BJ (cell line): ENCODE measurements around the gene NME9. TPM values are rescaled to one million over a fixed set of nuclear protein-coding genes. Genes with fewer than 3 reads are reported as not detected.

Experiments
- CTCF ChIA-PET: fragments of 350-600 bp; formaldehyde crosslinking; extraction: SDS; loops from one replicate; lab custom pipeline; 2021; ENCODE audit warnings: antibody characterized with exemption, inconsistent platforms; lab: Yijun Ruan, JAX
- POLR2A ChIA-PET: fragments of 300-600 bp; sonication (Branson Sonifier 250); formaldehyde crosslinking; extraction: SDS; loops from one replicate; lab custom pipeline; 2021; ENCODE audit warnings: antibody characterized with exemption; lab: Charles Lee
- DNase-seq: peaks from one replicate; pipeline ENCODE4 v3.0.0-alpha.2; 2011; ENCODE audit warnings: low read depth
- H3K27me3 ChIP-seq: 2 replicates; pipeline ENCODE4 v1.6.0; 2011; ENCODE audit warnings: low read length; ENCODE audit not compliant: control insufficient read depth, insufficient read depth
- H3K36me3 ChIP-seq: 2 replicates; pipeline ENCODE4 v1.5.1; 2011; ENCODE audit warnings: low read length; ENCODE audit not compliant: control insufficient read depth, insufficient read depth
- H3K4me3 ChIP-seq: 2 replicates; pipeline ENCODE4 v1.5.1; 2011; ENCODE audit warnings: low read depth, mild to moderate bottlenecking, control low read depth, low read length
- polyA plus RNA-seq: library from polyadenylated mRNA; depleted of rRNA; stranded (reverse); fragments of >200 nt; gene quantifications from 2 replicates; pipeline ENCODE4 v1.2.3, GENCODE V29; 2011
- TF ChIP-seq, protein P1 (sequence below): IDR thresholded peaks from 2 replicates; pipeline ENCODE4 v1.5.1; 2011; ENCODE audit warnings: low read depth, mild to moderate bottlenecking, control low read depth, inconsistent platforms, low read length, moderate library complexity; ENCODE audit not compliant: insufficient read depth

NME9 gene
- polyA plus RNA-seq, 1 experiment: not detected

DNA sequence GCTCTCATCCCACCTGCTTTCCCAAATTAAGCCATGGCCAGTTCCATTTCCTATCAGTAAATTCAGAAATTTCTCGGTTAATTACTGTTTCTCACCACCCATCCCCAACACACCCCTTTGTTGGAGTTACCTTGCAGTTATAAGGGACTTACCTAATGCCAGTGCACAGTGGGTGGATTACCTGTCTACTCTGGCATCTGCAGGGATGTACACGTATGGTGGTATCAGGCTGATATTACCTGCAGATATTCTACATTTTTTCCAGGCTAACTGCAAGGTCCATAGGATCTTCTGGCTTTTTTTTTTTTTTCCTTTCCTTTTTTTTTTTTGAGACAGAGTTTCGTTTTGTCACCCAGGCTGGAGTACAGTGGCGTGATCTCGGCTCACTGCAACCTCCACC, 10.9 kb upstream of the NME9 start:
- Histone ChIP-seq H3K36me3 (no peaks in the 10 kb centered on the region), H3K27me3 (no peaks in the 10 kb centered on the region), H3K4me3 (no peak overlapping the region)
- ChIA-PET POLR2A (no interaction called here), CTCF (no interaction called here)
- TF ChIP-seq, protein P1, sequence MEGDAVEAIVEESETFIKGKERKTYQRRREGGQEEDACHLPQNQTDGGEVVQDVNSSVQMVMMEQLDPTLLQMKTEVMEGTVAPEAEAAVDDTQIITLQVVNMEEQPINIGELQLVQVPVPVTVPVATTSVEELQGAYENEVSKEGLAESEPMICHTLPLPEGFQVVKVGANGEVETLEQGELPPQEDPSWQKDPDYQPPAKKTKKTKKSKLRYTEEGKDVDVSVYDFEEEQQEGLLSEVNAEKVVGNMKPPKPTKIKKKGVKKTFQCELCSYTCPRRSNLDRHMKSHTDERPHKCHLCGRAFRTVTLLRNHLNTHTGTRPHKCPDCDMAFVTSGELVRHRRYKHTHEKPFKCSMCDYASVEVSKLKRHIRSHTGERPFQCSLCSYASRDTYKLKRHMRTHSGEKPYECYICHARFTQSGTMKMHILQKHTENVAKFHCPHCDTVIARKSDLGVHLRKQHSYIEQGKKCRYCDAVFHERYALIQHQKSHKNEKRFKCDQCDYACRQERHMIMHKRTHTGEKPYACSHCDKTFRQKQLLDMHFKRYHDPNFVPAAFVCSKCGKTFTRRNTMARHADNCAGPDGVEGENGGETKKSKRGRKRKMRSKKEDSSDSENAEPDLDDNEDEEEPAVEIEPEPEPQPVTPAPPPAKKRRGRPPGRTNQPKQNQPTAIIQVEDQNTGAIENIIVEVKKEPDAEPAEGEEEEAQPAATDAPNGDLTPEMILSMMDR: no peak
- DNase-seq: no peak

DNA sequence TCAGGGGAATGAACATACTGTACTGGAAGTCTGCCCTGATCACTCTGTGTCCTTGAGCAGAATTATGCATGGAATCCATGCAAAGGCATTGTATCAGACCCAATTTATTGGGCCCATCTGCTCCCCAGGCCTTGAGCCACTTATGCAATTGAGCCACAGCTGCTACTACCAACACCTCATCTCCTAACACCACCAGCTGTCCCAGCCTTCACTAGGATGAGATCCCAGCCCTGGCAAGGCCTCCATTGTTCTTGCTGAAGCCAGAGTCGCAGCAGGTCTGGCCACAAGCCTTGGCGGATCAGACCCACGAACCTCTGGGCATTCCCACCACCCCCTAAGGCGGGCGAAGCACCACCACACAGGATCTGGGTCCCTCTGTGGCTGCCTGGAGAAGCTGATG, 9.2 kb upstream of the NME9 start:
- no peaks in the 10 kb centered on the region for H3K36me3 ChIP-seq
- CTCF ChIA-PET: interaction anchor here (0.8 to 5.0 kb wide), 5 partner anchors 8 to 577 kb away, joined by 4 to 29 read pairs (median 6); partner anchors contain the start of genes MRAS and NME9
- DNase-seq: no peak
- TF ChIP-seq, protein P1: no peak
- 0 out of 2 replicates have a peak, but pooled peaks cover 6% of the 10 kb centered on the region for H3K27me3 ChIP-seq
- POLR2A ChIA-PET: no interaction called here
- no peak overlapping the region for H3K4me3 ChIP-seq

DNA sequence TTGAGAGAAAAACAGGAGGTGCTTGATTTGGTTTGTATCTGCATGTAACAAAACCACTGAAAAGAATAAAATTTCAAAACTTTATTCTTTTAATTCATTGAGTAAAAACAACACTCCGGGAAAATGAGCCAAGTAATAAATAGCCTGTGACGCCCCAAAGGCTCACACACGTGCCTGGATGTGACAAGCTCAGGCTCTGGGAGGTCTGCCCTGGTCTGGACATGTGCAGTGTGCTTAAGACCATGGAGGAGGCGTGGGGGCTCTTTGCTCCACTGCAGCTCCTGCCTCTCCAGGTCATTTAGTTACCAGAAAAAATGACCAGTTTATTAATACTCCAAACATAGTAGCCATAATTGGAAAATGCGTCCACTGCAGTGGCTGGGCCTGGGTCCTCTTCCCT, 8.6 kb upstream of the NME9 start:
- ChIA-PET CTCF (interaction anchor here (1.8 to 5.0 kb wide), 4 partner anchors 8 to 577 kb away, joined by 5 to 29 read pairs (median 10); partner anchors contain the start of gene MRAS), POLR2A (no interaction called here)
- Histone ChIP-seq H3K4me3 (no peak overlapping the region), H3K27me3 (0 out of 2 replicates have a peak, but pooled peaks cover 6% of the 10 kb centered on the region), H3K36me3 (no peaks in the 10 kb centered on the region)
- DNase-seq: no peak
- TF ChIP-seq, protein P1: no peak

DNA sequence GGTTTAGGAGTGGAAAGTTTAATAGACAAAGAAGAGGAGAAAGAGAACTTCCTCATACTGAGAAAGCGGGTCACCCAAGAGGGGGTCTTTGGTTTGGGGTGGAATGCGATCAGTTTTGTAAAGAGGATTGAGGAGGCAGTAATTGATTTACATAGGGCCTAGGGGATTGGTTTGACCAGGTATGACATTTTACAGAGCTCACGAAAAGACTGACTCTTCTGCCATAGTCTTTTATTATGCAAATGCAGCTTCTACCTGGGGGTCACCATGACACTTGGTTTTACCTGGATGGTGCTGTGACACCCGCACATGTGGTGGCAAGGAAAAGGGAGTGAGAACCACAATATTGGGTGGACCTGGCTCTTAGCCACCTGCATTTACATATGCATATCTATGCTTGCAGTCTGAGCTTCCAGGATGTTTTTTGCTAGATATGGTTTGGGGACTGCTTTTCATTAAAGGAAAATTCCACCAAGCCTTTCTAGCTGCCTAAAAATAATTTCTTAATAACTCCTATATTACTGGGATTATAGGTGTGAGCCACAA, 6.9 kb upstream of the NME9 start:
- no peak for DNase-seq
- H3K4me3 ChIP-seq: no peak overlapping the region
- POLR2A ChIA-PET: no interaction called here
- CTCF ChIA-PET: interaction anchor here (0.9 to 5.0 kb wide), 5 partner anchors 9 to 587 kb away, joined by 3 to 29 read pairs (median 4); partner anchors contain the start of genes CEP70 and MRAS
- TF ChIP-seq, protein P1: no peak
- H3K27me3 ChIP-seq: 0 out of 2 replicates have a peak, but pooled peaks cover 6% of the 10 kb centered on the region
- H3K36me3 ChIP-seq: no peaks in the 10 kb centered on the region

DNA sequence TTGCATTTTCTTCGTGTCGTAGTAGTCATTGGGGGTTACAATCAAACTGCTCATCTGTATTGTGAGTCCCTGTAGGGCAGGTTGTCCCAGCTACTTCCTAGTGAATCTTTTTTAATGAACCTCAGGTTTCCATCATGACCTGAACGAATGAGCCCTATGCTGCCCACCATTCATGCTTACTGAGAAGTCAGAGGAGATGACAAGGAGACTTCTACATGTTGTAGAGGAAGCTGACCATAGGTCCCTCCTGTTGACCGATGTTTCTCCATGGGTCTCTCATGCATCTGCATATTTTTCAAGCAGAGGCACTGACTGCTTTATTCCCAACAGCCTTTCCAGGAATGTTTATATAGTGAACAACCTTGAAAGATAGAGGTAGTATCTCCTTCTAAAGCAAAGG, 5.0 kb upstream of the NME9 start:
- TF ChIP-seq, protein P1: no peak
- ChIA-PET POLR2A (no interaction called here), CTCF (interaction anchor here (0.8 to 5.0 kb wide), 5 partner anchors 12 to 92 kb away, joined by 3 to 29 read pairs (median 3); partner anchors contain the start of gene MRAS)
- DNase-seq: no peak
- Histone ChIP-seq H3K27me3 (0 out of 2 replicates have a peak, but pooled peaks cover 6% of the 10 kb centered on the region), H3K4me3 (no peak overlapping the region), H3K36me3 (no peaks in the 10 kb centered on the region)
